H1 (cell line): Measurements from ENCODE around the gene WFDC11. TPM values are rescaled to one million over a fixed set of nuclear protein-coding genes. Genes with fewer than 3 reads are reported as not detected.

ENCODE experiments used
- CTCF ChIA-PET: fragments of 300-600 bp; sonication (Branson Sonifier 250); formaldehyde crosslinking; loops from one replicate; lab custom pipeline; 2021; ENCODE audit not compliant: partially characterized antibody; lab: Charles Lee
- POLR2A ChIA-PET: fragments of 300-600 bp; sonication (Branson Sonifier 250); formaldehyde crosslinking; loops from one replicate; lab custom pipeline; 2021; ENCODE audit warnings: inconsistent platforms; ENCODE audit not compliant: partially characterized antibody; lab: Charles Lee
- DNase-seq, 2 experiments: peaks; one replicate each; pipeline versions ENCODE4 v3.0.0 to v3.0.0-alpha.2; 2010 to 2022; ENCODE audit warnings: low spot score in 2 of 2, low read depth in 1 of 2, mixed read lengths in 1 of 2
- FAIRE-seq: peaks from 2 replicates; lab custom pipeline; 2011; peaks lifted over from hg19 to GRCh38; lab: Jason Lieb, UNC
- H2AFZ ChIP-seq: 2 replicates; pipeline ENCODE4 v1.8.1; 2012; ENCODE audit warnings: low read length, inconsistent platforms
- H2AK5ac ChIP-seq: 2 replicates; pipeline ENCODE4 v1.6.1; 2013; ENCODE audit warnings: low read depth, low read length
- H2BK120ac ChIP-seq: replicated peaks from 2 replicates; pipeline ENCODE3; 2013; ENCODE audit warnings: low read depth, low read length, inconsistent platforms
- H2BK12ac ChIP-seq: 2 replicates; pipeline ENCODE4 v1.6.1; 2013; ENCODE audit warnings: low read depth, low read length
- H2BK15ac ChIP-seq: 2 replicates; pipeline ENCODE4 v1.6.1; 2013; ENCODE audit warnings: low read length
- H2BK20ac ChIP-seq: 2 replicates; pipeline ENCODE4 v1.6.1; 2013; ENCODE audit warnings: low read length
- H2BK5ac ChIP-seq: 2 replicates; pipeline ENCODE4 v1.6.1; 2013; ENCODE audit warnings: low read depth, low read length
- H3K14ac ChIP-seq: 2 replicates; pipeline ENCODE4 v1.6.1; 2013; ENCODE audit warnings: inconsistent platforms; ENCODE audit not compliant: insufficient read length
- H3K18ac ChIP-seq: 2 replicates; pipeline ENCODE4 v1.6.1; 2013; ENCODE audit warnings: low read length; ENCODE audit errors: extremely low read depth
- H3K23ac ChIP-seq: 2 replicates; pipeline ENCODE4 v1.6.1; 2013; ENCODE audit warnings: inconsistent platforms; ENCODE audit not compliant: insufficient read length
- H3K23me2 ChIP-seq: 2 replicates; pipeline ENCODE4 v1.6.1; 2013; ENCODE audit warnings: low read depth, low read length
- H3K27ac ChIP-seq: 2 replicates; pipeline ENCODE4 v1.6.1; 2011; ENCODE audit warnings: low read depth, low read length, inconsistent platforms
- H3K27me3 ChIP-seq, 4 experiments: replicated peaks in 1 of 4; 1 replicate in 1 of 4; 2 replicates in 3 of 4; pipeline versions ENCODE4 v1.6.1 to v1.8.1; 2011 to 2013; ENCODE audit warnings: low read length in 3 of 4, mild to moderate bottlenecking in 3 of 4, inconsistent platforms in 2 of 4, mixed read lengths in 2 of 4, moderate library complexity in 1 of 4; ENCODE audit not compliant: control insufficient read depth in 3 of 4, insufficient read depth in 3 of 4; ENCODE audit errors: extremely low read depth in 1 of 4
- H3K36me3 ChIP-seq, 4 experiments: 2 replicates each; pipeline versions ENCODE4 v1.6.1 to v1.8.1; 2011 to 2013; ENCODE audit warnings: mild to moderate bottlenecking in 4 of 4, low read length in 3 of 4, moderate library complexity in 2 of 4, control low read depth in 1 of 4, inconsistent platforms in 1 of 4; ENCODE audit not compliant: insufficient read depth in 4 of 4, control insufficient read depth in 2 of 4
- H3K4ac ChIP-seq: replicated peaks from 2 replicates; pipeline ENCODE3; 2013; ENCODE audit warnings: low read length, low read depth, mixed read lengths, inconsistent platforms; ENCODE audit not compliant: insufficient read length
- H3K4me1 ChIP-seq, 4 experiments: replicated peaks in 1 of 4; 1 replicate in 1 of 4; 2 replicates in 3 of 4; pipeline versions ENCODE4 v1.6.1 to v1.8.1; 2011 to 2013; ENCODE audit warnings: low read length in 3 of 4, inconsistent platforms in 2 of 4, mixed read lengths in 1 of 4; ENCODE audit not compliant: insufficient read depth in 4 of 4, control insufficient read depth in 3 of 4
- H3K4me2 ChIP-seq, 2 experiments: 2 replicates each; pipeline versions ENCODE4 v1.6.1 to v1.8.1; 2011 to 2013; ENCODE audit warnings: low read depth in 2 of 2, low read length in 2 of 2, control low read depth in 1 of 2, inconsistent platforms in 1 of 2, mild to moderate bottlenecking in 1 of 2; ENCODE audit not compliant: insufficient read depth in 1 of 2
- H3K4me3 ChIP-seq, 4 experiments: fragments of 200-600, 300-600 bp in 1 of 4; sonication (generic), shearing (Covaris generic), sonication (Bioruptor Twin) in 1 of 4; 2 replicates each; pipeline versions ENCODE4 v1.5.1 to v1.8.1; 2011 to 2016; ENCODE audit warnings: low read length in 4 of 4, low read depth in 3 of 4, control low read depth in 2 of 4, inconsistent platforms in 2 of 4, mild to moderate bottlenecking in 2 of 4, mixed read lengths in 1 of 4, moderate library complexity in 1 of 4; ENCODE audit not compliant: insufficient read depth in 2 of 4; ENCODE audit errors: extremely low read depth in 1 of 4
- H3K56ac ChIP-seq: replicated peaks from 2 replicates; pipeline ENCODE3; 2013; ENCODE audit warnings: low read depth, mild to moderate bottlenecking, mixed read lengths, low read length, inconsistent platforms; ENCODE audit not compliant: insufficient read length
- H3K79me1 ChIP-seq: 2 replicates; pipeline ENCODE4 v1.6.1; 2013; ENCODE audit warnings: low read depth, low read length, control low read depth
- H3K79me2 ChIP-seq, 2 experiments: 2 replicates each; pipeline versions ENCODE4 v1.6.1 to v1.8.1; 2012 to 2013; ENCODE audit warnings: low read length in 2 of 2, mild to moderate bottlenecking in 2 of 2, inconsistent platforms in 1 of 2; ENCODE audit not compliant: insufficient read depth in 2 of 2, control insufficient read depth in 1 of 2
- H3K9ac ChIP-seq, 4 experiments: replicated peaks in 1 of 4; 1 replicate in 1 of 4; 2 replicates in 3 of 4; pipeline versions ENCODE4 v1.6.1 to v1.8.1; 2011 to 2013; ENCODE audit warnings: low read depth in 3 of 4, low read length in 3 of 4, control low read depth in 2 of 4, mild to moderate bottlenecking in 2 of 4, moderate library complexity in 2 of 4, inconsistent platforms in 1 of 4; ENCODE audit errors: extremely low read depth in 1 of 4
- H3K9me3 ChIP-seq, 2 experiments: 2 replicates each; pipeline versions ENCODE4 v1.6.1 to v1.8.1; 2012 to 2013; ENCODE audit warnings: mild to moderate bottlenecking in 2 of 2, moderate library complexity in 2 of 2, control low read depth in 1 of 2, inconsistent platforms in 1 of 2, low read depth in 1 of 2, low read length in 1 of 2, mixed read lengths in 1 of 2; ENCODE audit not compliant: insufficient read depth in 2 of 2
- H4K20me1 ChIP-seq, 2 experiments: replicated peaks in 1 of 2; 2 replicates each; pipeline versions ENCODE3 to v1.8.1; 2011 to 2013; ENCODE audit warnings: inconsistent platforms in 2 of 2, low read length in 2 of 2, mild to moderate bottlenecking in 1 of 2; ENCODE audit not compliant: insufficient read depth in 2 of 2, control insufficient read depth in 1 of 2
- H4K5ac ChIP-seq: 2 replicates; pipeline ENCODE4 v1.6.1; 2013; ENCODE audit warnings: low read length, low read depth, mixed read lengths, inconsistent platforms; ENCODE audit not compliant: insufficient read length
- H4K8ac ChIP-seq: 2 replicates; pipeline ENCODE4 v1.8.0; 2013; ENCODE audit warnings: mild to moderate bottlenecking, moderate library complexity, low read length, inconsistent platforms; ENCODE audit not compliant: insufficient read depth; ENCODE audit errors: extremely low read depth
- H4K91ac ChIP-seq: replicated peaks from 2 replicates; pipeline ENCODE3; 2013; ENCODE audit warnings: low read length, mixed read lengths, inconsistent platforms; ENCODE audit not compliant: insufficient read length
- JUND ChIP-seq: IDR thresholded peaks from 2 replicates; pipeline ENCODE4 v1.6.1; 2011; ENCODE audit warnings: mild to moderate bottlenecking, improper control_type of control experiment, low read length
- WGBS, 2 experiments: shearing (Covaris generic) in 1 of 2; methylation state at CpG; one replicate each; pipeline versions ENCODE4 v1.1.6 to v1.1.7; 2013 to 2015; ENCODE audit warnings: low lambda C conversion rate in 2 of 2, mixed read lengths in 2 of 2, inconsistent platforms in 1 of 2, low coverage in 1 of 2, missing lambda C conversion rate in 1 of 2; ENCODE audit not compliant: insufficient replicate concordance in 2 of 2, insufficient coverage in 1 of 2, insufficient read length in 1 of 2; ENCODE audit errors: extremely low coverage in 1 of 2, missing lambda C conversion rate in 1 of 2; 5-methylcytosine and 5-hydroxymethylcytosine counted together
- polyA plus RNA-seq, 7 experiments: library from polyadenylated mRNA; depleted of rRNA in 3 of 7; stranded (reverse) in 5 of 7; unstranded in 2 of 7; fragments of >200 nt in 5 of 7; fragments of 200-250 nt in 2 of 7; gene quantifications; 1 replicate in 5 of 7; 2 replicates in 1 of 7; 4 replicates in 1 of 7; pipeline versions ENCODE4 v1.2.1 to v1.2.3, GENCODE V29; 2011 to 2013; ENCODE audit warnings: missing spikeins in 2 of 7, mixed read lengths in 2 of 7
- total RNA-seq: library from RNA; stranded (reverse); fragmentation: NEBNext Ultra II Directional; extraction: Animal tissue kit (Norgen Biotek cat#: 25700); gene quantifications from 2 replicates; pipeline ENCODE4 v1.2.1, GENCODE V29; 2021
- TF ChIP-seq, protein P1 (sequence below): IDR thresholded peaks from 2 replicates; pipeline ENCODE4 v1.6.1; 2011; ENCODE audit warnings: low read length, improper control_type of control experiment
- TF ChIP-seq, protein P2 (sequence below): IDR thresholded peaks from 2 replicates; pipeline ENCODE4 v1.6.1; 2011; ENCODE audit warnings: low read depth, mild to moderate bottlenecking, low read length; ENCODE audit not compliant: insufficient read depth

Gene WFDC11
- total and polyA plus RNA-seq, 2 of the 8 experiments (the other 6 are each of a cell fraction or from before 2014, with no cell fraction given), result not detected

DNA sequence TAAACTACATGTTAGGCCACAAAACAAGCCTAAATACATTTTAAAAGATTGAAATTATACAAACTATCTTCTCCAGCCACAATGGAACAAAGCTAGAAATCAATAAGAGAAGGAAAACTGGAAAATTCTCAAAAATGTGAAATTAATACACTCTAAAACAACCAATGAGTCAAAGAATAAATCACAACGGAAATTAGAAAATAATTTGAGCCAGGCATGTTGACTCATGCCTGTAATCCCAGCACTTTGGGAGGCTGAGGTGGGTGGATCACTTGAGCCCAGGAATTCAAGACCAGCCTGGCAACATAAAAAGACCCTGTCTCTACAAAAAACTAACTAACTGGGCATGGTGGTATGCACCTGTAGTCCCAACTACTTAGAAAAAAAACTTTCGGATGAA lies 25.5 kb upstream of the WFDC11 start:
- Histone ChIP-seq H3K18ac (no peak overlapping the region), H3K27ac (no peak overlapping the region), H3K23ac (no peak overlapping the region), H3K4me2 (no peak overlapping the region), H3K14ac (no peak overlapping the region), H3K4me3 (no peak overlapping the region), H3K23me2 (no peaks in the 10 kb centered on the region), H2BK120ac (no peak overlapping the region), H4K20me1 (no peaks in the 10 kb centered on the region), H3K56ac (no peak overlapping the region), H3K9me3 (peaks cover 11% of the 10 kb centered on the region in 2 experiments; a peak in 3 of 4 replicates), H2AK5ac (no peak overlapping the region), H2BK5ac (no peak overlapping the region), H3K4ac (no peak overlapping the region), H3K79me1 (no peaks in the 10 kb centered on the region), H3K79me2 (no peaks in the 10 kb centered on the region), H2BK20ac (no peak overlapping the region), H2BK12ac (no peak overlapping the region), H3K36me3 (no peaks in the 10 kb centered on the region), H4K5ac (no peak overlapping the region), H2BK15ac (no peak overlapping the region), H2AFZ (no peak overlapping the region), H3K9ac (no peak overlapping the region), H3K27me3 (no peaks in the 10 kb centered on the region), H4K8ac (no peak overlapping the region), H4K91ac (no peak overlapping the region), H3K4me1 (no peaks in the 10 kb centered on the region)
- 88% methylated on average over 2 of the region's 2 CpGs; no CpG with 5 or more reads in 1 of the 2 experiments for WGBS, 2 experiments
- no peak for DNase-seq
- ChIA-PET CTCF (interaction anchor here (1.0 kb wide), 1 partner anchor 18 kb away, joined by 3 read pairs; no protein-coding TSS in a partner anchor), POLR2A (no interaction called here)
- no peak for FAIRE-seq
- TF ChIP-seq, protein P1, sequence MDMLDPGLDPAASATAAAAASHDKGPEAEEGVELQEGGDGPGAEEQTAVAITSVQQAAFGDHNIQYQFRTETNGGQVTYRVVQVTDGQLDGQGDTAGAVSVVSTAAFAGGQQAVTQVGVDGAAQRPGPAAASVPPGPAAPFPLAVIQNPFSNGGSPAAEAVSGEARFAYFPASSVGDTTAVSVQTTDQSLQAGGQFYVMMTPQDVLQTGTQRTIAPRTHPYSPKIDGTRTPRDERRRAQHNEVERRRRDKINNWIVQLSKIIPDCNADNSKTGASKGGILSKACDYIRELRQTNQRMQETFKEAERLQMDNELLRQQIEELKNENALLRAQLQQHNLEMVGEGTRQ, result no peak
- TF ChIP-seq JUND, result no peak
- TF ChIP-seq, protein P2, sequence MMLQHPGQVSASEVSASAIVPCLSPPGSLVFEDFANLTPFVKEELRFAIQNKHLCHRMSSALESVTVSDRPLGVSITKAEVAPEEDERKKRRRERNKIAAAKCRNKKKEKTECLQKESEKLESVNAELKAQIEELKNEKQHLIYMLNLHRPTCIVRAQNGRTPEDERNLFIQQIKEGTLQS, result no peak
